Type B pancreatic cell (in vitro differentiated cells): ENCODE measurements around the gene SHD. TPM values are rescaled to one million over a fixed set of nuclear protein-coding genes. Genes with fewer than 3 reads are reported as not detected.

Source experiments
- DNase-seq: peaks from one replicate; pipeline ENCODE4 v3.0.0; 2021; ENCODE audit warnings: mixed read lengths; ENCODE audit not compliant: unreplicated experiment; ENCODE audit errors: extremely low spot score
- H3K27ac Mint-ChIP-seq: 2 replicates; pipeline ENCODE4 v1.8.0; 2021; ENCODE audit warnings: mild to moderate bottlenecking, mixed read lengths
- H3K27me3 Mint-ChIP-seq: 2 replicates; pipeline ENCODE4 v1.8.0; 2021; ENCODE audit warnings: mixed read lengths
- H3K36me3 Mint-ChIP-seq: 2 replicates; pipeline ENCODE4 v1.8.0; 2021; ENCODE audit warnings: mixed read lengths
- H3K4me1 Mint-ChIP-seq: one replicate; pipeline ENCODE4 v1.8.0; 2021; ENCODE audit warnings: mixed read lengths; ENCODE audit not compliant: unreplicated experiment
- H3K4me3 Mint-ChIP-seq: 2 replicates; pipeline ENCODE4 v1.8.0; 2021; ENCODE audit warnings: mild to moderate bottlenecking, mixed read lengths
- H3K9me3 Mint-ChIP-seq: 2 replicates; pipeline ENCODE4 v1.8.0; 2021; ENCODE audit warnings: mixed read lengths
- CTCF ChIP-seq: fragments of 200-600 bp; sonication (generic); conservative IDR thresholded peaks from 2 replicates; pipeline ENCODE4 v1.5.0; 2021; ENCODE audit warnings: antibody characterized with exemption, mild to moderate bottlenecking
- total RNA-seq: library from RNA; stranded (reverse); gene quantifications from 2 replicates; pipeline ENCODE4 v1.2.1, GENCODE V29; 2021; ENCODE audit warnings: low replicate concordance

Gene SHD
- total RNA-seq, 1 donor from 2014 or later: 6.1 TPM

- H3K4me3 Mint-ChIP-seq: peak overlapping the region; percentile 58
- H3K9me3 Mint-ChIP-seq: no peaks in the 10 kb centered on the region
- no peak for DNase-seq
- peak overlapping the region; percentile 53 for H3K27ac Mint-ChIP-seq
- no peak for TF ChIP-seq CTCF
- H3K36me3 Mint-ChIP-seq: no peaks in the 10 kb centered on the region
- no peaks in the 10 kb centered on the region for H3K27me3 Mint-ChIP-seq
- H3K4me1 Mint-ChIP-seq: peaks cover 6% of the 10 kb centered on the region
These were observed 26.6 kb downstream of the SHD start for GRCh38 chr19:4305659-4306058.

GRCh38 chr19:4310247-4311121 lies 31.4 kb downstream of the SHD start:
- Mint-ChIP-seq H3K27me3 (no peaks in the 10 kb centered on the region), H3K4me3 (no peak overlapping the region), H3K9me3 (no peaks in the 10 kb centered on the region), H3K27ac (no peak overlapping the region), H3K36me3 (no peaks in the 10 kb centered on the region), H3K4me1 (no peaks in the 10 kb centered on the region)
- no peak for TF ChIP-seq CTCF
- no peak for DNase-seq

- no peak for TF ChIP-seq CTCF
- Mint-ChIP-seq H3K27ac (no peak overlapping the region), H3K9me3 (no peaks in the 10 kb centered on the region), H3K36me3 (peaks cover 9% of the 10 kb centered on the region), H3K4me1 (no peaks in the 10 kb centered on the region), H3K27me3 (no peaks in the 10 kb centered on the region), H3K4me3 (no peak overlapping the region)
- no peak for DNase-seq
These were observed 34.9 kb downstream of the SHD start for GRCh38 chr19:4313847-4314490.

- TF ChIP-seq CTCF: no peak
- H3K4me1 Mint-ChIP-seq: no peaks in the 10 kb centered on the region
These were observed 37.9 kb downstream of the SHD start for GRCh38 chr19:4316956-4317355.

GRCh38 chr19:4318460-4318859 lies 39.4 kb downstream of the SHD start:
- Mint-ChIP-seq H3K27me3 (no peaks in the 10 kb centered on the region), H3K4me1 (no peaks in the 10 kb centered on the region), H3K9me3 (peaks cover 8% of the 10 kb centered on the region), H3K27ac (no peak overlapping the region), H3K36me3 (peaks cover 16% of the 10 kb centered on the region), H3K4me3 (no peak overlapping the region)
- no peak for TF ChIP-seq CTCF
- no peak for DNase-seq

More at GRCh38 chr19:4316956-4317355, 37.9 kb downstream of the SHD start:
- no peak for DNase-seq
- Mint-ChIP-seq H3K36me3 (peaks cover 16% of the 10 kb centered on the region), H3K9me3 (peaks cover 8% of the 10 kb centered on the region), H3K27ac (no peak overlapping the region), H3K4me3 (no peak overlapping the region), H3K27me3 (no peaks in the 10 kb centered on the region)
